OCI-LY3 (cell line): ENCODE results near the gene DOK3.

ENCODE experiments used
- H2AFZ ChIP-seq: fragments of 200-600, 300-600 bp; shearing (Covaris generic); 2 replicates; pipeline ENCODE4 v1.6.0; 2014; ENCODE audit warnings: antibody characterized with exemption, low read depth, low read length
- H3K27ac ChIP-seq: fragments of 200-600, 300-600 bp; sonication (generic); 2 replicates; pipeline ENCODE4 v1.5.1; 2014; ENCODE audit warnings: mild to moderate bottlenecking, low read length, moderate library complexity, mixed read lengths
- H3K27me3 ChIP-seq: fragments of 200-600, 300-600 bp; sonication (generic); 2 replicates; pipeline ENCODE4 v1.6.1; 2014; ENCODE audit warnings: low read depth, low read length, mixed read lengths
- H3K36me3 ChIP-seq: fragments of 200-600, 300-600 bp; sonication (generic); replicated peaks from 2 replicates; pipeline ENCODE3; 2014; ENCODE audit warnings: low read depth, low read length, mixed read lengths
- H3K4me1 ChIP-seq: fragments of 300-600, 200-600 bp; sonication (generic); 2 replicates; pipeline ENCODE4 v1.6.1; 2014; ENCODE audit warnings: low read length, mixed read lengths
- H3K4me2 ChIP-seq: fragments of 200-600, 300-600 bp; sonication (generic); 2 replicates; pipeline ENCODE4 v1.6.1; 2014; ENCODE audit warnings: low read length, mixed read lengths
- H3K4me3 ChIP-seq: fragments of 300-600, 200-600 bp; sonication (generic); 2 replicates; pipeline ENCODE4 v1.5.1; 2014; ENCODE audit warnings: antibody characterized with exemption, mild to moderate bottlenecking, low read length, moderate library complexity
- H3K79me2 ChIP-seq: fragments of 300-600, 200-600 bp; shearing (Covaris generic); 2 replicates; pipeline ENCODE4 v1.6.1; 2014; ENCODE audit warnings: mild to moderate bottlenecking, low read length, mixed read lengths
- H3K9ac ChIP-seq: fragments of 300-600, 200-600 bp; shearing (Covaris generic); 2 replicates; pipeline ENCODE4 v1.6.0; 2014; ENCODE audit warnings: mild to moderate bottlenecking, low read length, moderate library complexity
- H3K9me3 ChIP-seq: fragments of 200-600, 300-600 bp; shearing (Covaris generic); 2 replicates; pipeline ENCODE4 v1.6.1; 2014; ENCODE audit warnings: low read length, mixed read lengths; ENCODE audit not compliant: insufficient read depth
- H4K20me1 ChIP-seq: fragments of 200-600, 300-600 bp; sonication (generic); 2 replicates; pipeline ENCODE4 v1.6.1; 2016; ENCODE audit warnings: low read length, mixed read lengths; ENCODE audit not compliant: insufficient read depth
- EZH2phosphoT487 ChIP-seq: fragments of 200-600 bp; shearing (Covaris generic); IDR thresholded peaks from 2 replicates; pipeline ENCODE4 v1.6.1; 2018; ENCODE audit warnings: antibody characterized with exemption, mixed run types, low read depth
- TF ChIP-seq, protein P1 (sequence below): fragments of 200-600, 300-600 bp; sonication (generic); IDR thresholded peaks from 2 replicates; pipeline ENCODE4 v1.5.1; 2014; ENCODE audit warnings: antibody characterized with exemption, low read length, low read depth

DOK3 gene

DNA sequence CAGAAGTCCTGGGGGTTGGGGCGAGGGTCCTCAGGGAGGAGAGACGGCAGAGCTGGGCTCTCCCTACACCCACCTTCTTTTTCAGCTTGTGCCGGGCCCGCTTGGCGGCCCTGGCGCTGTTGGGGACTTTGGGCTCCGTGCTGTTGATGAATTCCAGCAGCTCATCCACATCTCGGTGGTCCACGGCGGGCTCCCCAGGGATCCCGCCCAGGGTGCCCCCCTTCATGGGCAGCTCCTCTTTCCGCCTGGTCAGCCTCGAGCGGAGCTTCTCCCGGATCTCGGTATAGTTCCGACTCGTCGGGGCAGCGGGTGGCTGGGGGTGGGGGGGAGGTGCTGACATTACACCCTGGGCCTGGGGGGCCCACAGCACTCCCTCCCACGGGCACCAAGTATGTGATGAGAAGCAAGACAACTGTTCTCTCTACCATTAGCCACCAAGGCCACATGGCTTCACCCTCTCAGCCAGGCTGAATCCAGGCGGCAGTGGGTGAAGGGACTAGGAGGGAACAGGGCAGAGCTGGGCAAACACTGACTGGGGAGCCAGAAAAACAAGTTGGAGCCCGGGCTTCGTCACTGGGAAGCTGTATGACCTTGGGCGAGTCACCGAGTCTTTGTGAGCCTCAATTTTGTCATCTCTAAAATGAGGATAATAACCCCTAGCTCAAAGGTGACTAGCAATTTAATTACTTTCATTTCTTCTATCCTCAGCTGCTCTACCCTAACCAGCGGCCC, 21.7 kb upstream of the DOK3 start:
- no peaks in the 10 kb centered on the region for H3K9me3 ChIP-seq
- H3K27ac ChIP-seq: no peak overlapping the region
- no peak overlapping the region for H3K4me3 ChIP-seq
- no peaks in the 10 kb centered on the region for H3K27me3 ChIP-seq
- H3K36me3 ChIP-seq: peaks cover 30% of the 10 kb centered on the region
- H3K4me1 ChIP-seq: no peaks in the 10 kb centered on the region
- H3K9ac ChIP-seq: no peak overlapping the region
- TF ChIP-seq, protein P1, sequence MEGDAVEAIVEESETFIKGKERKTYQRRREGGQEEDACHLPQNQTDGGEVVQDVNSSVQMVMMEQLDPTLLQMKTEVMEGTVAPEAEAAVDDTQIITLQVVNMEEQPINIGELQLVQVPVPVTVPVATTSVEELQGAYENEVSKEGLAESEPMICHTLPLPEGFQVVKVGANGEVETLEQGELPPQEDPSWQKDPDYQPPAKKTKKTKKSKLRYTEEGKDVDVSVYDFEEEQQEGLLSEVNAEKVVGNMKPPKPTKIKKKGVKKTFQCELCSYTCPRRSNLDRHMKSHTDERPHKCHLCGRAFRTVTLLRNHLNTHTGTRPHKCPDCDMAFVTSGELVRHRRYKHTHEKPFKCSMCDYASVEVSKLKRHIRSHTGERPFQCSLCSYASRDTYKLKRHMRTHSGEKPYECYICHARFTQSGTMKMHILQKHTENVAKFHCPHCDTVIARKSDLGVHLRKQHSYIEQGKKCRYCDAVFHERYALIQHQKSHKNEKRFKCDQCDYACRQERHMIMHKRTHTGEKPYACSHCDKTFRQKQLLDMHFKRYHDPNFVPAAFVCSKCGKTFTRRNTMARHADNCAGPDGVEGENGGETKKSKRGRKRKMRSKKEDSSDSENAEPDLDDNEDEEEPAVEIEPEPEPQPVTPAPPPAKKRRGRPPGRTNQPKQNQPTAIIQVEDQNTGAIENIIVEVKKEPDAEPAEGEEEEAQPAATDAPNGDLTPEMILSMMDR: no peak
- no peak for TF ChIP-seq EZH2phosphoT487
- H2AFZ ChIP-seq: no peak overlapping the region
- no peaks in the 10 kb centered on the region for H3K79me2 ChIP-seq
- H4K20me1 ChIP-seq: no peaks in the 10 kb centered on the region
- no peak overlapping the region for H3K4me2 ChIP-seq

DNA sequence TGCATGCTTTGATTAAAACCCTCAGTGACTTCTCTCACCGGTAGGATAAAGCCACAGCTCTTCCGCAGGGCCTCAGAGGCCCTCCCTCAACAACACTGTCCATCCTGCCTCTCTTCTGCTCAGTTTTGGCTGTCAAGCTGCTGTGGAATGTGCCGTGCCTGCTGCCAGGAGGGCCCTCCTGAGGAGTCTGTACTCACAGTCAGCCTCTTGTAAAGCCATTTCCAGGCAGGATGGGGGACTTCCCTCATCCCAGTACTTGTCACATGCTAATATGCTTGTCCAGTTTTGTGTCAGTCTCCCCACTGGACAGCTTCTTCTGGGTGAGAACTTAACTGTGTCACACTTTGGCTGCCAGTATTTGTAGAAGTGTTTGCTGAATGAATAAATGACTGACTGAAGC, 21.0 kb upstream of the DOK3 start:
- no peaks in the 10 kb centered on the region for H3K27me3 ChIP-seq
- H3K27ac ChIP-seq: no peak overlapping the region
- no peak overlapping the region for H3K4me3 ChIP-seq
- no peak overlapping the region for H3K4me2 ChIP-seq
- no peaks in the 10 kb centered on the region for H3K79me2 ChIP-seq
- H3K36me3 ChIP-seq: peaks cover 34% of the 10 kb centered on the region
- no peaks in the 10 kb centered on the region for H3K9me3 ChIP-seq
- H2AFZ ChIP-seq: no peak overlapping the region
- H4K20me1 ChIP-seq: no peaks in the 10 kb centered on the region
- TF ChIP-seq EZH2phosphoT487: no peak
- TF ChIP-seq, protein P1: no peak
- H3K9ac ChIP-seq: no peak overlapping the region
- no peaks in the 10 kb centered on the region for H3K4me1 ChIP-seq

DNA sequence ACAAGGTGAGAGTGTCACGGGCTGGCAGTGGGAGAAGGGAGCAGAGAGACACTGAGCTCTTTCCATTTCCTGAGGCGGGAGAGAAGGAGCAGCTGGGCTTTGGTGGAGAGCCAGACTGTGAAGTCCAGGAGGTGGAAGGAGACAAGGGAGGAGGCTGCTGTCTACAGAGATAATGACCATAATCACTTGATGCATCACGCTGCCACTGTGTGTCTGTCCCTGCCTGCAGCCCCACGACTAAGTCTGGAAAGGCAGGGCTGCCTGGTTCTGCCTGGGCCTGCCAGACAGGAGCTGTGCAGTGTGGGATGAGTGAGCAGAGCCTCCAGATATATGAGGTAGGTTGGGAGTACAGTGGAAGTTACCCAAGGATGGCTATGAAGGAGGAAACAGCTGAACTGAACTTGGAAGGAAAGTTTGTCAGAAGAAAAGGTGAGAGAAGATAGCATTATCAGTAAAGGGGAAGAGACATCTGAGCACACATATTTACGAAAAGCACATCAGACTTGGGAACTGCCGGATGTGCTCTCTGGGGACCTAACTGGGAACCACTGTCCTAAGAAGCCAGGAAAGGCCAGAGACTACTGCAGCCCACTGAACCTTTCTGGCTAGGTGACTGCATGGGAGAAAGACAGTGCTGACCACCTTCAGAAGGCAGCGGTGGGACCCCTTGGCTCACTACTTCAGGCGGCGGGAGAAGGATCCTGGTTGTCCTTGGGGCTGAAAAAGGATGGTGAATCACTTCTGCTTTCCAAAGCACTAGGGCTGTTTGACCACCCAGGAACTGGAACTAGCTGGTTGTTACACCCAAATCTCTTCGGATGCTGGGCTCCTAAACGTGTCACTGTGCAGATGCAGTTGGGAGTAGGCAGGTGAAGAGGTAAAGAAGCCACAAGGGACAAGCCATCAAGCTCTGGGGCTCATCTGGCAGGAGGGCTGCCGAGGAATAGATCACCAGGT, 19.9 kb upstream of the DOK3 start:
- Histone ChIP-seq H2AFZ (no peak overlapping the region), H3K9me3 (no peaks in the 10 kb centered on the region), H3K9ac (no peak overlapping the region), H4K20me1 (no peaks in the 10 kb centered on the region), H3K36me3 (peaks cover 43% of the 10 kb centered on the region), H3K4me2 (no peak overlapping the region), H3K27me3 (no peaks in the 10 kb centered on the region), H3K79me2 (no peaks in the 10 kb centered on the region), H3K27ac (no peak overlapping the region), H3K4me3 (no peak overlapping the region), H3K4me1 (no peaks in the 10 kb centered on the region)
- TF ChIP-seq EZH2phosphoT487: no peak
- TF ChIP-seq, protein P1: no peak

DNA sequence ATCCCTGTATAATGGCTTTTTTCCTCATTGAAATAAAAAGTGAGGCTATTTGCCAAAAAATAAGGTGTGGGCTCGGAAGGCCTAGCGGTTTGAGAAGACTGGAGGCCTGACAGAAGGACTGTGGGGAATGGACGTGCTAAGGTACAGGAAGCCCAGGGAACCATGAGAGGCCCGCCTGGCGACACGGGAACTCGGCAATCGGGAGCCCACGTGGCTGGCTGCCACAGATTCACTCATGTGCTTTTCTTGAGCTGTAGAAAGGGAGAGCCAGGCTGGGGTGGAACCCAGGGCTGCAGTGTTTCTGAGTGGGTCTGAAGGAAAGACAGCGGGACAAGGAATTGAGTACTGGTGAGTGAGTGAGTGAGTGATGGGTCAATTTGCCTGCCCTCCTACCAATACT, 19.0 kb upstream of the DOK3 start:
- TF ChIP-seq, protein P1: no peak
- TF ChIP-seq EZH2phosphoT487: no peak
- Histone ChIP-seq H4K20me1 (no peaks in the 10 kb centered on the region), H3K27me3 (no peaks in the 10 kb centered on the region), H3K36me3 (peaks cover 43% of the 10 kb centered on the region), H3K9ac (no peak overlapping the region), H3K27ac (no peak overlapping the region), H3K79me2 (no peaks in the 10 kb centered on the region), H2AFZ (no peak overlapping the region), H3K4me2 (no peak overlapping the region), H3K4me1 (no peaks in the 10 kb centered on the region), H3K9me3 (no peaks in the 10 kb centered on the region), H3K4me3 (no peak overlapping the region)
